Fibroblast of skin of back (primary cell): ENCODE results near the gene RTRAF.

Experiments used
- DNase-seq: peaks from one replicate; pipeline ENCODE4 v3.0.0-alpha.2; 2013

Gene RTRAF

DNA sequence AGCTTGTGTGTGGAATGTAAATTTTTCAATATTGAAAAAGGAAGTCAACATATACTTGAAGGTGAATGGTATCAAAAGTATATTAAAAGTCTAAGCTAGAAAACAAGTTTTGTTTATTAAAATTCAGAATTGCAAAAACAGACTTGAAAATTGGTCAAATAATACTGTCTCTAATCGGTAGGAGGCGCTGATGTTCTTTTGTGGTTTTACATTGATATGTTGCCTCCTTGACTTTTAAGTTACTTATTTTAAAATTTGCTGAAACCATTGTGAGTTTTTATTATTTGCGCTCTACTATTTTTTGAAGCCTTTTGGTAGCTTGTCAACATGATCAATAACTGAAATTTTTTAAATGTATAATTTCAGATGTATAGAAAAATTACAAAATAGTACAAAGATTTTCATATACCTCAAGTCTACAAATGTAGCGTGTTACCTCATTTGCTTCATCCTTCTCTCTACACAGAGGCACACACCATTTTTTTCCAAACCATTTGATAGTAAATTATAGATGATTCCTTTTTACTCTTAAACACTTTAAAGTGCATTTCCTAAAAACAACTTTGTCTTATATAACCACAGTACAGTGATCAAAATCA lies 6.9 kb downstream of the RTRAF start:
- peak; percentile 50 for DNase-seq

DNA sequence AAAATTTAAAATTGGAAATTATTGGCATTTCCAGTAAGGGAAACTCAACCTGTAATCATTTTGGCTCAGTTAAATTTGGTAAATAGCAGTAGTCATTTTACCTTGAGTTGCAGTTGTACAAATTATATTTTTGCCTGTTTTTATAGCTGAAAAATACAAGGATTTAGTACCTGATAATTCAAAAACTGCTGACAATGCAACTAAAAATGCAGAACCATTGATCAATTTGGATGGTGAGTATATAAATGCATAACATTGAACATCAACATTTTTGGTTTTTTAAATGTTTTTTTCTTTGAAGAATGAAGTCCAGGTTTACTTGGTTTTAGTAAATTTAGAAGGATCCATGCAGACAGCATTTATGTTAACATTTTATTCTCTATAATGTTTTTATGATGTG lies 9.0 kb downstream of the RTRAF start:
- DNase-seq = no peak

GRCh38 chr14:51999084-51999483 lies 9.7 kb downstream of the RTRAF start:
- peak; percentile 85 for DNase-seq

DNA sequence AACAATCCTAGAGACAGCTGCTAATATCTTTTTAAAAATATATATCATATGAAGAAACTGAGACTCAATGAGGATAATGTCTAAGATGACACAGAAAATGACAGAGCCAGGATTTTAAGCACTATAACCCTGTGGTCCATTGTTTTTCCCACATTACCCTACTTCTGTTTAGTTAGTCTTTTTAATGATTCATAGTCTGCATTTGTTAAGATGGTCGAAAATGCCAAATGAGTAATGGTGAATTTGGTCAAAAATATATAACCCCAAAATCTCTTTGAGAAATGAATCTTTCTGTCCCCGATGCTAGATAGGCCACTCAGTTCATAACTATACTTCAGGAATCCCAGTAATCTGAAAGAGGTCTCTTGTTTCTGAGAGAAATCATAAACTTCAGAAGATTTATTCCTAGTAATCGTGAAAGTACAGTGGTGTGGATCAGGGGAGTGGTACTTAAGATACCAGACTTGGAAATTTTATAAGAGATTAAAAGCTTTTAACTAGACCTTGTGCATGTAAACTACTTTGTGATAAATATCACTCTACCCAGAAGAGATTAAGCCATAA lies 10.8 kb downstream of the RTRAF start:
- peak; percentile 72 for DNase-seq

DNA sequence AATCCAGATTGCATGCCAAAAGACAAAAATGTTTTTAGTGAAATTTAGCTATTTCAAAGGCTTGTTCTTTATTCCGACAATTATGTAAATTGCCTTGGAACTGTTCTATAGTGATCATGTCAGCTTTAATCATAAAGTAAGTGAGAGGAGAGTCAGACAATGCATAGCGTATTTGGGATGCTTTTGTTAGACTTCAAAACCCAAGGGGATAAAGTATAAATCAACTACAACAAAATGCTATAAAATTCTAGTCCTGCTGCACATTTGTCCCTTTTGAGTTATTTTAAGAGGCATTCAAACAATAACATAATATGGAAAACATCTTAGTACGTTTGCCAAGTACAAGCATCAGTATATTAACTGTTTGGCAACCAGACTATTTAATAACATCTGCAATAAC lies 11.3 kb downstream of the RTRAF start:
- peak; percentile 39 for DNase-seq

GRCh38 chr14:52002542-52002941 lies 13.2 kb downstream of the RTRAF start:
- no peak for DNase-seq

GRCh38 chr14:52003324-52003723 lies 14.0 kb downstream of the RTRAF start:
- no peak for DNase-seq

- DNase-seq = no peak
Measured at GRCh38 chr14:52005625-52006024, 16.3 kb downstream of the RTRAF start.

- no peak for DNase-seq
Measured at GRCh38 chr14:52006361-52006760, 17.0 kb downstream of the RTRAF start.

GRCh38 chr14:52007211-52007610 lies 17.9 kb downstream of the RTRAF start:
- DNase-seq = no peak

DNA sequence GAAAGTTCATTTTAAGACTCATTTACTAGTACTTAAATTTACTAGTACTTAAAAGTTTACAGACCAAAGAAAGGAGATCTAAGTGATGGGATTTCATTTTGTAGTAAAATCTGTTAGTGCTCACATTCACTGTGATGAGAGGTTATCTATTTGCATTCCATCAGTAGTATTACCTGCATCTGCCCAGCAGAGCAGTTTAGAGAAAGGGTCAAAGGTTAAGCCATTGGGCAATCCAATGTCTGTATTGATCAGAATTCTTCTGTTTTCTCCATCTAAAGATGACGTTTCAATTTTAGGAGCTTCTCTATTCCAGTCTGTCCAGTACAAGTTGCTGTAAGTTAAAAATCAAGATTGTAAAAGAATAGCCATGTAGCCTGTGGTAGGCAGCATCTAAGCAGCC lies 18.3 kb downstream of the RTRAF start:
- DNase-seq = no peak

DNA sequence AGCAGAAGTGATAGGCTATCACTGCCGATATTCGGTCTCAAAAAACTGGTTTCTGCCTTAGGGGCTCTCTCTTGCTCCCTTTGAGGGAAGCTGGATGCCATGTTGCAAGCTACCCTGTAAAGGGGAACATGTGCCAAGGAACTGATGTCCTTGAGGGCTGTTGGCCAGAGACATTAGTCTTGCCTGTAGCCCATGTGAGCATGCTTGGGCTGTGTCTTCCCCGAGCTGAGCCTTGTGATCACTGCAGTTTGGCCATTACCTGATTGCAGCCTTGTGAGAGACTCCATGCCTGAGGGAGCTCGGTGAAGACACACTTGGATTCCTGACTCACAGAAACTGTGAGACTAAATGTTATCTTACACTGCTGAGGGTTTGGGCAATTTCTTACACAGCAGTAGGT lies 18.8 kb downstream of the RTRAF start:
- no peak for DNase-seq

- no peak for DNase-seq
Measured at GRCh38 chr14:52010173-52010693, 20.9 kb downstream of the RTRAF start.

- DNase-seq = no peak
Measured at GRCh38 chr14:52011523-52011922, 22.2 kb downstream of the RTRAF start.

GRCh38 chr14:52012635-52013034 lies 23.3 kb downstream of the RTRAF start:
- peak; percentile 53 for DNase-seq

DNA sequence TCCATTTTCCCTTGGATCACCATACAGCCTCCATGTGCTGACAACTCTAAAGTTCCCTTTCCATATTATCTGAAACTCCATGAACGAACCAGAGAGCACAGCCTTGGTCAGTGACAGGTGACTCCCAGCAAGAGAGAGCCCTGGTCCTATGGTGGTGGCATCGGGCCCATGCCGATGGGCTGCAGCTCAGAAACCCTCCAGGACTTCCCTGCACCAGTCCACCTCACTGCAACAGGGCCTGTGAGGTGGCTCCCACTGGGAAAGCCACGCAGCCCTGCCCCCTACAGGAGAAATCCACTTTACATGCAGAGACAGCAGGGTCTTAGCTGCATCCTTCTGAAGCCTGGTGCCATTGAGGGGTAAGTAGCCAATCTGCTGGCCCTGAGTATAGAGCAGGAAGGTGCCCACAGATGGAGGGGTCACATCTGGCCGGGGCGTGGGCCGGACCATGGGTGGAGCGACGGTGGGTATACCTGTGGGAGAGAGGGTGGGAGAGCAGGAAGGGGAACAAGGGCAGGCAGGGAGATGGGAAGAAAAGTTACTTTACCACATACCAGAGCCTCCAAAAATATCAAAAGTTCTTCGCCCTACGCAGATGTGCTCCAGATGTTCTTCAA lies 24.7 kb downstream of the RTRAF start:
- DNase-seq = no peak

DNA sequence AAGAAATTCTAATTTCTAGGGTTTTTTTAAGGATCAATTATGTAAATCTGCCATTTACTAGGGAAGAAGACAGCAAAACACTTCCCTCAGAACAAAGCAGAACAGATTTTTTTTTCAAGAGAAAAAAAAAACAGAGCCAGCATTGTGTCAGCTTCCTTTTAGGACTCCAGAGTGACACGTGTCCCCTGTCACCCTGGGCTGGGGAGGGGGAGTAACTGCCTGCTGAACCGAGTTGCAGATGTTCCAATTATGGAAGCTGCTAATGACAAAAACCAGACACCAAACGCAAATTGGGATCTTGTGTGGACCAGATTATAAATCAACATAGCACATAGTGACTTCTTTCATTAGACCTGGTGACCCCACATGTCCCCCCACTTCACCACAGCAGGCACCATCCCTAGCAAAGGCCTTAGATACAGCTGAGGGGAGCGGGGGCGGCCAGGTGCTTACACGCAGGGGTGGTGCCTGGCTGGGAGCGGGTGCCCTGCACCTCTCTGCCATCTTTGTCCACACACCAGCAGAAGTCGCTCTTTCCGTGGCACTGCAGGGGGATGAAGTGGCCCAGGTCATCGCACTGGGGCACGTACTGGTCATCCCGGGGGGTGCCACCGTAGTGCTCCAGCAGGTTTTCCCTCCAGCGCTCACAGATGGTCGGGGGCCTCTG lies 25.4 kb downstream of the RTRAF start:
- no peak for DNase-seq

- no peak for DNase-seq
Measured at GRCh38 chr14:52015411-52016030, 26.2 kb downstream of the RTRAF start.

DNA sequence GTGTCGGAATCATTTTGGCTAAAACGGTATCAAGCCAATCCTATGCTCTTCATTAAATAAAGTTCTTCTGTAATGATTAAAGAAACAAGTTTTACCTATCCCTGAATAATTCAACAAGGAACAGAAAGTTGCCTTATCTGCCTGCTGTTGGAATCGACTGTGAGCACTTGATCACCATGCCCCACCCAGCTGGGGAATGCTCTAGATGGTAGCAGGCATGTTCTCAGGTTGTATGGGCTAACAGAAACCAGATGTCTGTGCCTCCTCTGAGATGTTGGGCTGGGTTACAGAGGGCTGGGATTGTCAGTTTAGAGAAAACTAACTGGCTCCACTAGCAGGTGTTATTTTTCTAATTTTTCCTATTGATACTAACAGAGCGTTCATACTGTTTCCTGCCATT lies 28.9 kb downstream of the RTRAF start:
- peak; percentile 65 for DNase-seq

DNA sequence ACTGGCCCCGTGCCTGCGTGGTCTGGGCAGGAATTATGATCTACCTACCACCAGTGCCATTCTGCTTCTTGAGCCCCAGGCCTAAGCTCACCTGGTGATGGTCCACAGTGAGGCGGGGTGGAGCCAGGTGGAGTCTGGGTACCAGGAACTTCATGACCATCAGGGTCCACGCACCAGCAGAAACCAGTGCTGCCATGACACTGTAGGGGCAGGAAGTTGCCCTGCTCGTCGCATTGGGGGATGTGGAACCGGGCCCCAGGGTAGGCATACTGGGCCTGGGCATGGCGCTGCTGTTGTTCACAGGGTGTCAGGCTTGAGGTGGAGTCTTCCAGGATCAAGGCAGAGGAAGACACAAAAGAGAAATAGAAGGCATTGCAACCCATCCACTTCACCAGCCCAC lies 29.6 kb downstream of the RTRAF start:
- DNase-seq = no peak

DNA sequence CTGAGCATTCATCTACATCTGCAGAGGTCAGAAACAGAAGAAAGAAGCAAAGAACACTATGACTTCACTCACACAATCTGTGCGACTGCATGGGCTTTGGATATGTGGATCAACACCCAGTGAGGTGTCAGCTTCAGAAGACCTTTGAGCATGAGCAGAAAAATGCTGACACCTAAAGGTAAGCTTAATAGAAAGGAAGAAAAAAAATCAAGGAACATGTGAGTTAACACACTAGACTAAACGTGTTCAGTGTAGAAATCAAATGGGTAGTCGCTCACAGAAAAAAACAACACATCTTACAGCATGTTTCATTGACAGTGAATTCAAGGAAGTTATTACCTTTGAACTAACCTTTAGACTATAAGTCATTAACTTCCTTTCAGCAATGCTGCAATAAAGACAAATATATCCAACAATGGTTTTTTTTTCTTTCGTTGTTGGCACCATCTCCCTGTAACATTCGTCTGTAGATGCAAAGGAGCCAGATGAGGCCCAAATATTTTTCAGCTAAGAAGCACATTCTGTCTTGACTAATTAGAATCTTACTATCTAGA lies 30.9 kb downstream of the RTRAF start:
- DNase-seq = no peak

GRCh38 chr14:52020866-52021717 lies 31.7 kb downstream of the RTRAF start:
- DNase-seq = peak; percentile 65
